ENCODE results near the gene PAK2. TPM values are rescaled to one million over a fixed set of nuclear protein-coding genes. Genes with fewer than 3 reads are reported as not detected.

Gene PAK2
- total RNA-seq, 1 donor from 2014 or later, result 86.5 TPM

DNA sequence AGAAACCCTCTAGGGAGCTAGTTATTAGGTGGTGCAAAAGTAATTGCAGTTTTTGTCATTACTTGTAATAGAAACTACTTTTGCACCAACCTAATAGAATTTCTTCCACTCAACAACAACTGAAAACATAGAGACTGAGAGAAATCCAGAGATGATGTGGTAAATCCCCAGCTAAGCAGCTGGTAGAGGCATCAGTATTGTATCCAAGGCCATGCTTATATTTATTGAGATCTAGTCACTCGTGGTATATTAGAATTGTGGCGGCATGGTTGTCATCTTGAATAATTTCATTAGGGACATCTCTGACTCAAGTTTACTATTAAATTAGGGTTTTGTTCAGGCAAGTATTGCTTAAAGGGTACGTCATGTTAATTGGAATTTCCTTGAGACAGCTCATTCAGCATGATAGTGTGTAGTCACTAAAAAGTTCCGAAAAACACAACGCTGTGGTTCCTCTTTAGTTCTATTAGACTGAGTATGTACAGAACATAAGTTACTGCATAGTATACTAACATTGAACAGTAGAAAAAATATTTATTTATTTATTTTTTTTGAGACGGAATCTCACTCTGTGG lies 35.3 kb downstream of the PAK2 start:
- intact Hi-C loops (cut with micrococcal nuclease), result no loop called here
- Mint-ChIP-seq H3K4me3 (no peak overlapping the region), H3K27me3 (ENCODE audit: insufficient read depth) (no peaks in the 10 kb centered on the region), H3K36me3 (ENCODE audit: low read depth) (peaks cover 43% of the 10 kb centered on the region), H3K27ac (no peak overlapping the region), H3K9me3 (peaks cover 3% of the 10 kb centered on the region), H3K4me1 (ENCODE audit: low read depth) (peaks cover 33% of the 10 kb centered on the region)
- DNase-seq (ENCODE audit: low spot score), result no peak

DNA sequence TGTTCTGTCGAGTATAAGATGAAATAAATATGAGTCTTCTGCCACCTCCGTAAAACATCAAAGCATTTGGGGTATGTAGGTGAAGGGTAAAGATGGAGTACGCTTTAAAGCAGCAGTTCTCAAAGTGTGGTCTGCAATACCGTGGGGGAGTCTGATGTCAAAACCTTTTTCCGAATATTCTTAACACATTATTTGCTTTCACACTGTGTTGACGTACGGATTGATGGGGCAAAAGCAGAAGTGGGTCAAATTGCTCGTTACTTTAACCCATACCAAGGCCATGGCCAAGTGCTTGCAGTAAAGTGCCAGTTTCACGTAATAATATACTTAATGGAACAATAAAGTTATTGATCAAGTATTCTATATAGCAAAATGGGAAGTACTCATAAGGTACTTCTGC lies 36.3 kb downstream of the PAK2 start:
- Mint-ChIP-seq H3K27me3 (ENCODE audit: insufficient read depth) (no peaks in the 10 kb centered on the region), H3K36me3 (ENCODE audit: low read depth) (peaks cover 47% of the 10 kb centered on the region), H3K4me3 (no peak overlapping the region), H3K4me1 (ENCODE audit: low read depth) (peaks cover 32% of the 10 kb centered on the region), H3K9me3 (peaks cover 7% of the 10 kb centered on the region), H3K27ac (no peak overlapping the region)
- intact Hi-C loops (cut with micrococcal nuclease), result no loop called here
- DNase-seq (ENCODE audit: low spot score), result no peak

- Mint-ChIP-seq H3K27me3 (ENCODE audit: insufficient read depth) (no peaks in the 10 kb centered on the region), H3K36me3 (ENCODE audit: low read depth) (peaks cover 51% of the 10 kb centered on the region), H3K4me3 (no peak overlapping the region), H3K9me3 (peaks cover 7% of the 10 kb centered on the region), H3K4me1 (ENCODE audit: low read depth) (peaks cover 16% of the 10 kb centered on the region), H3K27ac (no peak overlapping the region)
- intact Hi-C loops (cut with micrococcal nuclease), result no loop called here
- no peak for DNase-seq (ENCODE audit: low spot score)
Observed at GRCh38 chr3:196777836-196778235, 38.2 kb downstream of the PAK2 start.

- DNase-seq (ENCODE audit: low spot score), result no peak
- Mint-ChIP-seq H3K9me3 (peaks cover 7% of the 10 kb centered on the region), H3K4me1 (ENCODE audit: low read depth) (peaks cover 12% of the 10 kb centered on the region), H3K27ac (no peak overlapping the region), H3K27me3 (ENCODE audit: insufficient read depth) (no peaks in the 10 kb centered on the region), H3K36me3 (ENCODE audit: low read depth) (peaks cover 60% of the 10 kb centered on the region), H3K4me3 (no peak overlapping the region)
- intact Hi-C loops (cut with micrococcal nuclease), result no loop called here
Observed at GRCh38 chr3:196778755-196779154, 39.1 kb downstream of the PAK2 start.

DNA sequence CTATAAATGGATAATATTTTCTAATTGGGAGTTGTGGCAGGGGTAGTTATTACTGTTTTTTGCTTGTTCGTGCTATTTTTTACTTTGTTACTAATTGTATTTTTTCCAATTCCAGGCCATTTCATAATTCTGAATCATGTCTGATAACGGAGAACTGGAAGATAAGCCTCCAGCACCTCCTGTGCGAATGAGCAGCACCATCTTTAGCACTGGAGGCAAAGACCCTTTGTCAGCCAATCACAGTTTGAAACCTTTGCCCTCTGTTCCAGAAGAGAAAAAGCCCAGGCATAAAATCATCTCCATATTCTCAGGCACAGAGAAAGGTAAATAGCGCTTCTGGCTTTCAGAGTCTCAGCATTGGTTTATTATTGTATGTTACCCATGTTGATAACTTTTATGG lies 42.9 kb downstream of the PAK2 start:
- peaks cover 64% of the 10 kb centered on the region for H3K36me3 Mint-ChIP-seq (ENCODE audit: low read depth)
- no peak overlapping the region for H3K27ac Mint-ChIP-seq
- peaks cover 7% of the 10 kb centered on the region for H3K9me3 Mint-ChIP-seq
- H3K4me3 Mint-ChIP-seq, result no peak overlapping the region
- H3K4me1 Mint-ChIP-seq (ENCODE audit: low read depth), result no peaks in the 10 kb centered on the region
- H3K27me3 Mint-ChIP-seq (ENCODE audit: insufficient read depth), result no peaks in the 10 kb centered on the region
- intact Hi-C loops (cut with micrococcal nuclease), result no loop called here
- no peak for DNase-seq (ENCODE audit: low spot score)

DNA sequence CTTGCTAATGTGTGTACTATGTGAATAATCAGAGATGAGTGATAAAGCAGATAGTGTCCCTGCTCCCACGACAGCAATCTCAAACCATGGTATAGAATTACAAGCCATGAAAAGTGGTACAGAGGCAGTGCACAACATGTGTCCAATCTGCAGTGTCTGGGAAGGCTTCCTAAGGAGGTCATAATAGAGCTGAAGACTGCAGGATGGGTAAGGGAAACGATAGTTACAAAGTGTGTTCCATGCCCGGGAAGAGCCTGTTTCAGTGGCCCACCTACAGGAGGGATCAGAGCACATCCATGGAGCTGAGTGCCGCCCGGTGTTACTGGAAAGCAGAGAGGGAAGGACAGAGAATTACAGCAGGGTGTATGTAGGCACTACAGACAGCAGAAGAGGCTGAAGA lies 48.9 kb downstream of the PAK2 start:
- peaks cover 16% of the 10 kb centered on the region for H3K9me3 Mint-ChIP-seq
- no peaks in the 10 kb centered on the region for H3K27me3 Mint-ChIP-seq (ENCODE audit: insufficient read depth)
- no peak overlapping the region for H3K4me3 Mint-ChIP-seq
- H3K36me3 Mint-ChIP-seq (ENCODE audit: low read depth), result peaks cover 57% of the 10 kb centered on the region
- intact Hi-C loops (cut with micrococcal nuclease), result no loop called here
- no peak for DNase-seq (ENCODE audit: low spot score)
- H3K4me1 Mint-ChIP-seq (ENCODE audit: low read depth), result peaks cover 11% of the 10 kb centered on the region
- H3K27ac Mint-ChIP-seq, result peak overlapping the region; percentile 48

GRCh38 chr3:196789885-196790359 lies 50.3 kb downstream of the PAK2 start:
- Mint-ChIP-seq H3K27ac (no peak overlapping the region), H3K27me3 (ENCODE audit: insufficient read depth) (no peaks in the 10 kb centered on the region), H3K36me3 (ENCODE audit: low read depth) (peaks cover 56% of the 10 kb centered on the region), H3K9me3 (peaks cover 22% of the 10 kb centered on the region), H3K4me1 (ENCODE audit: low read depth) (peaks cover 11% of the 10 kb centered on the region), H3K4me3 (no peak overlapping the region)
- intact Hi-C loops (cut with micrococcal nuclease), result no loop called here
- DNase-seq (ENCODE audit: low spot score), result no peak

DNA sequence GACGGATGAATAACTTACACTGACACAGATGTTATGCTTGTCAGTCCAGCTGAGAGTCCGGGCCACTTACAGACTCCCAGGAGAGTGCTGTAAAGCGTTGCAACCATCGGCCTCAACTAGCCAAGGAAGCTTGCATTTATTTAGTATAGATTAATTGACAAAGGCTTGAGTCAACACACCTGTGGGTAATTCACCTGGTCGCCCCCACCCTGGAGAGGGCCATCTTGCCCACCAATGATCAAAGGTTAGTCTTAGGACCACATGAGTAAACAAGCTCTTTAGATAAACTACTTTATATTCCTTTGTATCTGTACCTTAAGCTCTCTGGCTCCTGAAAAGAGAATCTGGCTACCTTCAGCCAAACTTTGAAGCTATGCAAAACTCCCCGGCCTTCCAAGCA lies 51.0 kb downstream of the PAK2 start:
- Mint-ChIP-seq H3K4me1 (ENCODE audit: low read depth) (peaks cover 11% of the 10 kb centered on the region), H3K27ac (no peak overlapping the region), H3K27me3 (ENCODE audit: insufficient read depth) (no peaks in the 10 kb centered on the region), H3K9me3 (peaks cover 22% of the 10 kb centered on the region), H3K4me3 (no peak overlapping the region), H3K36me3 (ENCODE audit: low read depth) (peaks cover 53% of the 10 kb centered on the region)
- intact Hi-C loops (cut with micrococcal nuclease), result no loop called here
- DNase-seq (ENCODE audit: low spot score), result no peak

DNA sequence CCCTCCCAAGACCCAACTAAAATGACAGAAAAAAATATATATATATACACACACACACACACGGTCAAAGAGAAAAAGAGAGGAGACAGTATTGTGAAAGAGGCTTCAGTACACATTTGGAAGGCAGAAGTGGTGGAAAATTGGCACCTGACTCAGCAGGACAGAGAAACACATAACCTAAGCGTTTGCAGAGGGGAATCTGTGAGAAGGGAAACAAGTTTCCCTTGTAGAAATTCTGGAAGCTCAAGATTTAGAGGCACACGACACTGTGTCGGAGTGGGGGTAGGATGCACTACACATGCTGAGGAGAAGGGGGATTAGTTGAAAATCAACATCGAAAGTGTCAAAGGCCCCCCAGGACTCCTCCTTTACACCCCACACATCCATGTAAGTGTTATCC lies 53.1 kb downstream of the PAK2 start:
- no peaks in the 10 kb centered on the region for H3K27me3 Mint-ChIP-seq (ENCODE audit: insufficient read depth)
- intact Hi-C loops (cut with micrococcal nuclease), result no loop called here
- H3K9me3 Mint-ChIP-seq, result peaks cover 22% of the 10 kb centered on the region
- H3K4me3 Mint-ChIP-seq, result no peak overlapping the region
- H3K27ac Mint-ChIP-seq, result no peak overlapping the region
- no peak for DNase-seq (ENCODE audit: low spot score)
- peaks cover 48% of the 10 kb centered on the region for H3K36me3 Mint-ChIP-seq (ENCODE audit: low read depth)
- peaks cover 9% of the 10 kb centered on the region for H3K4me1 Mint-ChIP-seq (ENCODE audit: low read depth)

GRCh38 chr3:196793246-196793645 lies 53.6 kb downstream of the PAK2 start:
- Mint-ChIP-seq H3K9me3 (peaks cover 22% of the 10 kb centered on the region), H3K27ac (no peak overlapping the region), H3K27me3 (ENCODE audit: insufficient read depth) (no peaks in the 10 kb centered on the region), H3K36me3 (ENCODE audit: low read depth) (peaks cover 45% of the 10 kb centered on the region), H3K4me1 (ENCODE audit: low read depth) (peaks cover 5% of the 10 kb centered on the region), H3K4me3 (no peak overlapping the region)
- intact Hi-C loops (cut with micrococcal nuclease), result no loop called here
- no peak for DNase-seq (ENCODE audit: low spot score)

- no peak for DNase-seq (ENCODE audit: low spot score)
- Mint-ChIP-seq H3K4me1 (ENCODE audit: low read depth) (no peaks in the 10 kb centered on the region), H3K27ac (no peak overlapping the region), H3K36me3 (ENCODE audit: low read depth) (peaks cover 38% of the 10 kb centered on the region), H3K27me3 (ENCODE audit: insufficient read depth) (no peaks in the 10 kb centered on the region), H3K9me3 (peaks cover 18% of the 10 kb centered on the region), H3K4me3 (no peak overlapping the region)
- intact Hi-C loops (cut with micrococcal nuclease), result no loop called here
Observed at GRCh38 chr3:196794467-196794866, 54.8 kb downstream of the PAK2 start.

DNA sequence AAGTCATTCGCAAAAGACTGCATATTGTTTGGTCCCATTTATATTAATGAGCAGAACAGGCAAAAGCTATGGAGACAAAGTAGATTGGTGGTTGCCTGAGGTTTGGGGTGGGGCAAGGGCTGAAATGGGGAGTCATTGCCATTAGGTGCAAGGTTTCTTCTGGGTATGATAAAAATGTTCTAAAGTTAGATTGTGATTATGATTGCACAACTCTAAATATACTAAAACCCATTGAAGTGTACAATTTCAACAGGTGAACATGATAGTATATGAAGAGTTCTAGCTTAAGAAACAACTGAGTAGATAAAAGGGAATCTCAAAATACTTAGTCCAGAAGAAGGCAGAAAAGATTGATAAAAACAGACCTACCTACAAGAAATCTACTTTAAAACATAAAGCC lies 56.7 kb downstream of the PAK2 start:
- H3K27ac Mint-ChIP-seq, result no peak overlapping the region
- peaks cover 28% of the 10 kb centered on the region for H3K36me3 Mint-ChIP-seq (ENCODE audit: low read depth)
- H3K9me3 Mint-ChIP-seq, result peaks cover 8% of the 10 kb centered on the region
- DNase-seq (ENCODE audit: low spot score), result no peak
- H3K27me3 Mint-ChIP-seq (ENCODE audit: insufficient read depth), result no peaks in the 10 kb centered on the region
- intact Hi-C loops (cut with micrococcal nuclease), result no loop called here
- H3K4me3 Mint-ChIP-seq, result no peak overlapping the region
- H3K4me1 Mint-ChIP-seq (ENCODE audit: low read depth), result no peaks in the 10 kb centered on the region

- no peak overlapping the region for H3K4me3 Mint-ChIP-seq
- DNase-seq (ENCODE audit: low spot score), result no peak
- intact Hi-C loops (cut with micrococcal nuclease), result loop anchor here (5.0 kb wide), 1 partner anchor 59 kb away; no protein-coding TSS in a partner anchor
- H3K4me1 Mint-ChIP-seq (ENCODE audit: low read depth), result peaks cover 15% of the 10 kb centered on the region
- no peaks in the 10 kb centered on the region for H3K27me3 Mint-ChIP-seq (ENCODE audit: insufficient read depth)
- H3K27ac Mint-ChIP-seq, result no peak overlapping the region
- peaks cover 16% of the 10 kb centered on the region for H3K36me3 Mint-ChIP-seq (ENCODE audit: low read depth)
- H3K9me3 Mint-ChIP-seq, result no peaks in the 10 kb centered on the region
Observed at GRCh38 chr3:196800742-196801434, 61.2 kb downstream of the PAK2 start.

Data from activated T-helper 1 cell treated with anti-CD3 and anti-CD28 coated beads, Interleukin-12 subunit alpha, Interleukin-12 subunit beta, Interleukin-2, Interleukin-4 antibody, amounts not matched to agents 30 ng/mL and 10 ng/mL and 1 ng/mL, durations not matched to agents 14 hours and 24 hours and 36 hours (primary cell).